Measurements from ENCODE around the gene USP28.
"Not testable (repeated sequence)": the region's sequence is repeated elsewhere in the genome, so short reads cannot be mapped to it uniquely, and the experiment has no call there.

The USP28 gene

GRCh38 chr11:113781682-113782081, 93.7 kb downstream of the USP28 start:
- FAIRE-seq (no peak), DNase-seq (ENCODE audit: insufficient read length, low spot score) (no peak)

DNA sequence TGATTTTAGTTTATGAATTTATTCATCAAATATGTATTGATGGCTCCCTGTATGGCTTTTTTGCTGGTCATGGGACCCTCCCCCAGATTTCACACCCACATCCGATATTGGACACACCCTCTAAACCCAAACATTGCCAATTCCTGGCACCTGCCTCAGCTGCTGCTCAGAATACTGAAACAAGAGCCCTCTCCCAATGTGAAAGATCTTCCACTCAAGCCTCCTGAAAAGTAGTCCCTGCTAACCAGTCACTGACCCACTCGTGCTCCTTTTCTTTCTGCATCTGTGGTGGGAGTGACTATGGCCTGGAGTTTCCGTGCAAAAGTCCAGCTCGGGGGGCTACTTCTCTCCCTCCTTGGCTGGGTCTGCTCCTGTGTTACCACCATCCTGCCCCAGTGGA, 95.9 kb downstream of the USP28 start, which contains the start of gene CLDN25:
CLDN25 (plus strand) TSS at position 301 of the 400 bp plus-strand sequence; CDS start at position 301, 0 bp downstream.
- DNase-seq (ENCODE audit: insufficient read length, low spot score) (no peak), FAIRE-seq (no peak)

DNA sequence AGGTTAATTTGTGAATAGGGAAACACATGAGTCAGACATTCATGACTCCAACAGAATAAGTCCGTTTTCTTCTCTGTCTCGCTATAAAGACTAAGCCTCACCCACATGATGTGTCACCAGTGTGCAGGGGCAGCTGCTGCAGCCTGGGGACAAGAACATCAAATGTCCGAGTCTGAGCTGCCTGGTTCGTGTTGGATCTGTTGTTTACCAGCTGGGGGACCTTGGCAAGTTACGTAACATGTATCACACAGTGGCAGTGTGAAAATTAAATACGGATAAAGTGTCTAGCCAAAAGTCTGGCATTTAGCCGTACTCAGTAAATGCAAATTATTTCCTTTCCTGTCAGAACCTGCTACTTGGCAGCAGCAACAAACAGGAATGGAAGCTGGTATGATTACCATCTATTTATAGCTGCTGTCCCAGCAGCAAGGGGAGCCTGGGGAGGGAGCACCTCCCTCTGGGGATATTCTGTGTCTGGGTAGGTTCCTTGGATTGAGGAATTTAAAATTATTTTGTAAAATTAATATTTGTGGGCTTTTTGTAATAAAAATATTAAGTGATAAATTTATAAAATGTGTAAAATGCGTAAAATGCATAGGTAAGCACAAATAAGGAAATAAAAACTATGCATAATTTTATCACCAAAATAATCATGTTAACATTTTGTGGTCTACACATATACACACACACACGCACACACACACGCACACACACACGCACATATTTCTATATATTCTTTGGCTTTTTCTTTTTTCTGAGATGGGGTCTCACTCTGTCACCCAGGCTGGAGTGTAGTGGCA, 97.1 kb downstream of the USP28 start:
- no peak for FAIRE-seq
- no peak for DNase-seq (ENCODE audit: insufficient read length, low spot score)

GRCh38 chr11:113774174-113774503, 101.2 kb downstream of the USP28 start:
- FAIRE-seq = no peak
- DNase-seq (ENCODE audit: insufficient read length, low spot score) = no peak

GRCh38 chr11:113773416-113774173, 101.8 kb downstream of the USP28 start, which contains the start of gene ZW10:
Gene ZW10 (minus strand): TSS chr11:113773692. CDS start chr11:113773666, 26 bp downstream.
- DNase-seq (ENCODE audit: insufficient read length, low spot score) (peak; percentile 69), FAIRE-seq (peak; percentile 97)

GRCh38 chr11:113773092-113773415, 102.3 kb downstream of the USP28 start:
- FAIRE-seq = no peak
- DNase-seq (ENCODE audit: insufficient read length, low spot score) = no peak

DNA sequence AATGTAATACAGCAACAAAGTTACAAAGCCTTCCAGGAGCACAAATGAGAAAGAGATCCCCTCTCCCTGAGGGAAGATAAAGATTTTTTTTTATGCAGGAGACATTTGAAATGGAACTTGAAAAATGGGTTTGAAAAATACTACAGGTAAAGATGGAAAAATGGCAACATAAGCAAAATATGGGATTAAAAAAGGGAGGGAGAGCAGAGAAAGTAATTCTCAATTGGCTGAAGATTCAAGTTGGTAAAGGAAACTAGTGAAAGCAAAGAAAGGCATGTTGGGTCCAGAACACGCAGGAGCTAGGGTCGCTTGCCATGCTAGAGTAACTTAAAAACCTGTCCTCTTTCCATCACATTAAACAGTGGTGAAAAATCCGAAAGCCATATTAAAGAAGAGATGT, 103.4 kb downstream of the USP28 start:
- DNase-seq (ENCODE audit: insufficient read length, low spot score) (no peak), FAIRE-seq (no peak)

DNA sequence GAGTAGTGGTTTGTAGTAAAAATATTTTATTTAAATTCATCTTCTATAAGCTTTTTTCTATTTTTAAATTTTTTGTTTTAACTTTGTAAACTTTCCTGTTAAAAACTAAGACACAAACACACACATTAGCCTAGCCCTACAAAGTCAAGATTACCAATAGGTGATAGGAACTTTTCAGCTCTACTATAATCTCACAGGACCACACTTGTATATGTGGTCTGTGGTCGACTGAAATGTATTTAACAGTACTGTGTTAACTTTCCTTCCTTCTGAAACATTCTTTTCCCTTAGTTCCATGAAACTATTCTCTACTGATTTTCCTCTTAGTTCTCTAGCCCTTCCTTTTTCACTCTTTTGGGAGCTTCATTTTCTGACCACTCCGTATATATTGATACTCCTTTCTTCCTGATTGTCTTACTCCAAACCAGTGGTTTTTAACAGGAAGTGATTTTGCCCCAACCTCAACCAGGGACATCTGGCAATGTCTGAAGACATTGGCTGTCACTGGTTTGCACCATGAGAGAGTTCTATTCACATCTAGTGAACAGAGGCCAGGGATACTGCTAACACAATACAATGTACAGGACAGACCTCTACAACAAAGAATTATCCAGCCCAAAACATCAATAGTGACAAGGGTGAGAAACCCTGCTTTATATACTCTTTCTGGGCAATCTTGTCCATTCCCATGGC, 110.7 kb downstream of the USP28 start:
- DNase-seq (ENCODE audit: insufficient read length, low spot score) (no peak), FAIRE-seq (no peak)

GRCh38 chr11:113763040-113763439, 112.3 kb downstream of the USP28 start:
- not testable (repeated sequence) for FAIRE-seq; DNase-seq (ENCODE audit: insufficient read length, low spot score)

DNA sequence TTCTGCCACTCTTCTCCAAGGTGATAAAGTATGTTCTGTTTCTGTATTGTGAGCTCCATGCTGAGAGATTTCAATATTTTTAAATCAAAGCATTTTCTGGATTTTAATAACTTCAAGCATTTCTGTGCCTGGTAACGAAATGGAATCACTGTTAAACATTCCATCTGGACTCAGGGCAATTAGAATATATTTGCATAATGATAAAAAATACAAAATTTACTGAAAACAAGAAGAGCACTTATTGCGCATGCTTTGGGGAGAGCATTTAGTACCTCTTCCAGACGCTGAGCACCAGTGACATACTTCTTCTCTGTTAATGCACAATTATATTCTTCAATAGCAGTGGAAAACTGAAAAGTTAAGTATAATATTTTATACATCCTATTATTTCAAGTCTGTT, 115.1 kb downstream of the USP28 start:
- FAIRE-seq = no peak
- no peak for DNase-seq (ENCODE audit: insufficient read length, low spot score)

GRCh38 chr11:113752932-113753331, 122.4 kb downstream of the USP28 start:
- no peak for FAIRE-seq

More at GRCh38 chr11:113752932-113753331, 122.4 kb downstream of the USP28 start:
- DNase-seq (ENCODE audit: insufficient read length, low spot score) = no peak
